ENCODE results near the gene NARF.

DNA sequence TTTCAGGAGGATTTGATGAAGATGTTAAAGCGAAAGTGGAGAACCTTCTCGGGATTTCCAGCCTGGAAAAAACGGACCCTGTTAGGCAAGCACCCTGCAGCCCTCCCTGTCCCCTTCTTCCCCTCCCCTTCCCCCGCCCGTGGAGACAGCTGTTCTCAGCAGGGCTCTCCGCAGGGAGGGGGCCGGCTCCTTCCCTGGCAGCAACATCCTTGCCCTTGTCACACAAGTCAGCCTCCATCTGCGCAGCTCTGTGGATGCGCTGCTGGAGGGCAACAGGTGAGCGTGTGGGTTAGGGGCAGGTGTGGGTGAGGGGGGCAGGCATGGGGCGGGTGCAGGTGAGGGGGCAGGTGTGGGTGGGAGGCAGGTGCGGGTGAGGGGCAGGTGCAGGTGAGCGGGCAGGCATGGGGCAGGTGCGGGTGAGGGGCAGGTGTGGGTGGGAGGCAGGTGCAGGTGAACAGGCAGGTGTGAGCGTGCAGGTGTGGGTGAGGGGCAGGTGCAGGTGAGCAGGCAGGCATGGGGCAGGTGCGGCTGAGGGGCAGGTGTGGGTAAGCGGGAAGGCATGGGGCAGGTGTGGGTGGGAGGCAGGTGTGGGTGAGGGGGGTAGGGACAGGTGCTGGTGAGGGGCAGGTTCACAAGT, 17.4 kb upstream of the NARF start:
- TF ChIP-seq, protein P1, sequence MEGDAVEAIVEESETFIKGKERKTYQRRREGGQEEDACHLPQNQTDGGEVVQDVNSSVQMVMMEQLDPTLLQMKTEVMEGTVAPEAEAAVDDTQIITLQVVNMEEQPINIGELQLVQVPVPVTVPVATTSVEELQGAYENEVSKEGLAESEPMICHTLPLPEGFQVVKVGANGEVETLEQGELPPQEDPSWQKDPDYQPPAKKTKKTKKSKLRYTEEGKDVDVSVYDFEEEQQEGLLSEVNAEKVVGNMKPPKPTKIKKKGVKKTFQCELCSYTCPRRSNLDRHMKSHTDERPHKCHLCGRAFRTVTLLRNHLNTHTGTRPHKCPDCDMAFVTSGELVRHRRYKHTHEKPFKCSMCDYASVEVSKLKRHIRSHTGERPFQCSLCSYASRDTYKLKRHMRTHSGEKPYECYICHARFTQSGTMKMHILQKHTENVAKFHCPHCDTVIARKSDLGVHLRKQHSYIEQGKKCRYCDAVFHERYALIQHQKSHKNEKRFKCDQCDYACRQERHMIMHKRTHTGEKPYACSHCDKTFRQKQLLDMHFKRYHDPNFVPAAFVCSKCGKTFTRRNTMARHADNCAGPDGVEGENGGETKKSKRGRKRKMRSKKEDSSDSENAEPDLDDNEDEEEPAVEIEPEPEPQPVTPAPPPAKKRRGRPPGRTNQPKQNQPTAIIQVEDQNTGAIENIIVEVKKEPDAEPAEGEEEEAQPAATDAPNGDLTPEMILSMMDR (IDR thresholded peaks at IDR 0.05; ENCODE audit: extremely low read depth in 1 of 2, insufficient read depth in 1 of 2, low read depth in 1 of 2, low read length in 2 of 2), result no peak
- TF ChIP-seq FOS (IDR thresholded peaks at IDR 0.05; ENCODE audit: borderline replicate concordance, insufficient read depth, low read length) (no peak), POLR2A (IDR thresholded peaks at IDR 0.05; ENCODE audit: low read depth, low read length) (no peak), EZH2 (IDR thresholded peaks at IDR 0.05; ENCODE audit: borderline replicate concordance, low read depth, low read length, severe bottlenecking) (no peak), MYC (IDR thresholded peaks at IDR 0.05; ENCODE audit: low read depth, low read length) (no peak), POLR2AphosphoS5 (IDR thresholded peaks at IDR 0.05; ENCODE audit: insufficient read depth, low read depth, low read length) (no peak)
- TF ChIP-seq, protein P2, sequence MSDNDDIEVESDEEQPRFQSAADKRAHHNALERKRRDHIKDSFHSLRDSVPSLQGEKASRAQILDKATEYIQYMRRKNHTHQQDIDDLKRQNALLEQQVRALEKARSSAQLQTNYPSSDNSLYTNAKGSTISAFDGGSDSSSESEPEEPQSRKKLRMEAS (IDR thresholded peaks at IDR 0.05; ENCODE audit: insufficient read depth, insufficient read length), result no peak

All from endothelial cell of umbilical vein (primary cell).